Fibroblast of pulmonary artery (primary cell): ENCODE results near the gene MAP4K4.

Source experiments
- DNase-seq: peaks from one replicate; pipeline ENCODE4 v3.0.0-alpha.2; 2010; ENCODE audit warnings: low read depth
- H3K4me3 ChIP-seq: replicated peaks from 2 replicates; pipeline ENCODE4 v1.5.1; 2011; ENCODE audit warnings: low read depth, mild to moderate bottlenecking, control low read depth, low read length, moderate library complexity
- TF ChIP-seq, protein P1 (sequence below): IDR thresholded peaks from 2 replicates; pipeline ENCODE4 v1.5.1; 2011; ENCODE audit warnings: mild to moderate bottlenecking, control low read depth, low read length, inconsistent platforms; ENCODE audit errors: missing control alignments

MAP4K4 gene

DNA sequence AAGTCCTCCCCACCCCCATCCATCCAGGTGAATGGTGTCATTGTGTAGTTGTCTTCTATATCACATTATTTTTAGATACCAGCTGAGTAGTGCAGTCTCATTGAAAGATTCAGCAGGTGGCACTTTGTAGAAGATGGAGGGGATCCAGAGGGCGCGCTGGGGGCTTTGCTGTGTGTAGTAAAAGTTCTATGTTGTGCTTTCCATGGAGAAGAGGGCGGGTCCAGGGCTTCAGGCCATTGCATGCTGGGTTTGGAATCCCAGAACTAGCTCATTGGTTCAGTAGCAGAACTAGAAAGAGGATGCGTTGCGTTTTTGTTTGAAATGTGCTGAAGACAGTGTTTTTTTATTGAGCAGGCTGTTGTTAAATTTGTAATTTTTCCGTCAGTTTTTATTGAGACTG, 120.0 kb downstream of the MAP4K4 start:
- no peak for DNase-seq
- no peak overlapping the region for H3K4me3 ChIP-seq
- TF ChIP-seq, protein P1, sequence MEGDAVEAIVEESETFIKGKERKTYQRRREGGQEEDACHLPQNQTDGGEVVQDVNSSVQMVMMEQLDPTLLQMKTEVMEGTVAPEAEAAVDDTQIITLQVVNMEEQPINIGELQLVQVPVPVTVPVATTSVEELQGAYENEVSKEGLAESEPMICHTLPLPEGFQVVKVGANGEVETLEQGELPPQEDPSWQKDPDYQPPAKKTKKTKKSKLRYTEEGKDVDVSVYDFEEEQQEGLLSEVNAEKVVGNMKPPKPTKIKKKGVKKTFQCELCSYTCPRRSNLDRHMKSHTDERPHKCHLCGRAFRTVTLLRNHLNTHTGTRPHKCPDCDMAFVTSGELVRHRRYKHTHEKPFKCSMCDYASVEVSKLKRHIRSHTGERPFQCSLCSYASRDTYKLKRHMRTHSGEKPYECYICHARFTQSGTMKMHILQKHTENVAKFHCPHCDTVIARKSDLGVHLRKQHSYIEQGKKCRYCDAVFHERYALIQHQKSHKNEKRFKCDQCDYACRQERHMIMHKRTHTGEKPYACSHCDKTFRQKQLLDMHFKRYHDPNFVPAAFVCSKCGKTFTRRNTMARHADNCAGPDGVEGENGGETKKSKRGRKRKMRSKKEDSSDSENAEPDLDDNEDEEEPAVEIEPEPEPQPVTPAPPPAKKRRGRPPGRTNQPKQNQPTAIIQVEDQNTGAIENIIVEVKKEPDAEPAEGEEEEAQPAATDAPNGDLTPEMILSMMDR: no peak

DNA sequence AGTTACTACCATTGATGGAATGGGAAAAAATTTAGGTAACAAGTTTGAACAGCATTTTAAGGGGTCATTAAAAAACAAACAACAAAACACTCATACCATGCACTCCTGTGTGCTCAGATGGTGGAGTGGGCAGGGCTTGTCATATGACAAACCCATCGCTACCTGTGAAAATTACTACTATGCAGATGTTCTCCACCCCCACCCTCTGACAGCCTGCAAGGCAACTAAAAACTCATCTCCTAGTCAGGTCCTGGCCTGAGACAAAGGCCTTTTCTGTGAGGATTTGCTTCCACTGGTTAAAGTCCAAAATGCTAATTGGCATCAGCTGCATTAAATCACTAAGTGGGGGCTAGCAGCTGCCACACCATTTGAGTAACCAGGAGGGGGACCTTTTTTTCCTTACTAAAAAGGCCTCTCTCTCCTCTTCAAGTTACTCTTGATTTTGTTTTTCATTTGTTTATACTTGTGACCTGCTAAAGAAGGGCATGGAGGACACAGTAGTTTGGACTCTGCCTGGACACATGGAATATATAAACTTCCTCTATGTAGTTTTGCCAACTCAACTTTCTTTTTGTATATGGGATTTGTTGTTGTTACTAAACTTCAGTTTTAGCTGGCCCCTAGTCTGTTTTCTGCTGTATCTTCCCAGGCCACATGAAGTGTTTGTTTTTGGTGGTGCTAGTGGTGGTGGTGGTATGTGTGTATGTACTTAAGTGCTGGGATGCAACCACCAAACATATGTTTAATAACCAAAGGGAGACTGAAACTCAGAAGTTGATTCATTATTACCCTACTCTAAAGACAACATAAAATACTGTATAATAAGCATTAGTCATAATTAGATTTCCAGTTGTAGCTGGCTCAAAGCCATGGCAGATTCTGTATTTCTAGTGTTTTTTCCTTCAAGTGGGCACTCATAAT, 121.3 kb downstream of the MAP4K4 start:
- DNase-seq: no peak
- no peak overlapping the region for H3K4me3 ChIP-seq
- TF ChIP-seq, protein P1: no peak

DNA sequence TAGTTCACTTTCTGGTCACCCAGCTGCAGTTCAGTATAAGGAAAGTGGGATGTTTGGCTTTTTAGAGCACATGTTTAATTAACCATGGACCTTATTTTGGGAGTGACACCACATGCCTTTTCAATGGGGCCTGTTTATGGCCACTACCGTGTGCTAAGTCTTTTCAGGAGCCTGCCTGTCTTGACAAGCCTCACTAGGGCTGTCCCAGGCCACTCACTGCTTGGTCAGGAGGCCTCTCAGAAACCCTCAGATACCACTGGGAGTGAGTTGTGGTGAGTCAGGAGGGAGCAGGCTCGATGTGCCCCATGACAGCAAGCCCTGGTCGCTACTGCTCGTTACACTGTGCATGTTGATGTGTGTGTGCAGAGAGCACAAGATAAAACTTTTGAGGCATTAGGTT, 123.0 kb downstream of the MAP4K4 start:
- TF ChIP-seq, protein P1: no peak
- H3K4me3 ChIP-seq: no peak overlapping the region
- DNase-seq: peak; percentile 64

DNA sequence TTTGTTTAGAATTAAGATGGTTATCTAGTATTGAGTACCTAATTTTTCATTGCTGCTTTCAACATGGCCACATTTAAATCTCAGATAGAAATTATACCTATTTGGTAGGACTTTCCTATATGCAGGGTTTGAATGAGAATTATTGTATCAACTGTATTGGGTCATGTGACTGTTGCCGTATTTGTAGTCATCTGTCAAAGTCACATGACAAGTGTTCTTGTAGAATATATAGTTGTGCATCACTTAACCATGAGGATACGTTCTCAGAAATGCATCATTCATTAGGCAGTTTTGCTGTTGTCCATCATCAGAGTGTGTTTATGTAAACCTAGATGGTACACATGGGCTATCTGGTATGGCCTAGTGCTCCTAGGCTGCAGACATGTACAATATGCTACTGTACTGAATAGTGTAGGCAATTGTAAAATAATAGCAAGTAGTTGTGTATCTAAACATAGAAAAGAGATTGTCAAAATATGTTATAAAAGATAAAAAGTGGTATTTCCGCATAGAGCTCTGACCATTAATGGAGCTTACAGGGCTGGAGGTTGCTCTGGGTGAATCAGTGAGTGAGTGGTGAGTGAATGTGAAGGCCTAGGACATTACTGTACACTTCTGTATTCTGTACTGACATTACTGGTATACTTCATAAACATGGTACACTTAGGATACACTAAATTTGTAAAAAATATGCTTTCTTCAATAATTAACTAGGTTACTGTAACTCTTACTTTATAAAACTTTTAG, 123.7 kb downstream of the MAP4K4 start:
- no peak overlapping the region for H3K4me3 ChIP-seq
- DNase-seq: no peak
- TF ChIP-seq, protein P1: no peak

DNA sequence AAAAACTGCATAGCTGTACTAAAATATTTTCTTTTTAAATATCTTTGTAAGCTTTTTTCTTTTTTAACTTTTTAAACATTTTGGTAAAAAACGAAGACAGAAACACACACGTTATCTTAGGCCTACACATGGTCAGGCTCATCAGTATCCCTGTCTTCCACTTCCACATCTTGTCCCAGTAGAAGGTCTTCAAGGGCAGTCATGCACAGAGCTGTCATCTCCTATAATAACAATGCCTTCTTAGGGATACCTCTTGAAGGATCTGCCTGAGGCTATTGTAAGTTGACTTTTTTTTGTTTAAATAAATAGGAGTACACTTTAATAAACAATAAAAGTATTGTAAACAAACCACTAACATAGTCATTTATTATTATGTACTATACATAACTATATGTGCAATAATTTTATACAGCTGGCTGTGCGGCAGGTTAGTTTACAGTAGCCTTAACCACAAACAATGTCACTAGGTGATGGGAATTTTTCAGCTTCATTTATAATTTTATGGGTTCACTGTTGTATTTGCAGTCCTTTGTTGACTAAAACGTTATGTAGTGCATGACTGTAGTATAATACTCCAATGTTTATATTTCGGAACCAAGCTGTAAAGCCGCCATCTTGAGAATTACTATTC, 124.4 kb downstream of the MAP4K4 start:
- TF ChIP-seq, protein P1: no peak
- no peak for DNase-seq
- H3K4me3 ChIP-seq: no peak overlapping the region

- H3K4me3 ChIP-seq: no peak overlapping the region
- TF ChIP-seq, protein P1: peak; percentile 70
- DNase-seq: peak; percentile 72
Measured at GRCh38 chr2:101823347-101823791, 125.9 kb downstream of the MAP4K4 start.
